C4-2B (cell line): ENCODE measurements around the gene AUNIP.

Experiments
- H3K27ac ChIP-seq: fragments of 450-650 bp; 2 replicates; pipeline ENCODE4 v1.5.1; 2017
- ZFX ChIP-seq: fragments of 450-650 bp; IDR thresholded peaks from 2 replicates; pipeline ENCODE4 v1.6.1; 2017
- TF ChIP-seq, protein P1 (sequence below): fragments of 450-650 bp; conservative IDR thresholded peaks from 2 replicates; pipeline ENCODE4 v1.5.1; 2017; ENCODE audit warnings: mild to moderate bottlenecking

AUNIP gene

DNA sequence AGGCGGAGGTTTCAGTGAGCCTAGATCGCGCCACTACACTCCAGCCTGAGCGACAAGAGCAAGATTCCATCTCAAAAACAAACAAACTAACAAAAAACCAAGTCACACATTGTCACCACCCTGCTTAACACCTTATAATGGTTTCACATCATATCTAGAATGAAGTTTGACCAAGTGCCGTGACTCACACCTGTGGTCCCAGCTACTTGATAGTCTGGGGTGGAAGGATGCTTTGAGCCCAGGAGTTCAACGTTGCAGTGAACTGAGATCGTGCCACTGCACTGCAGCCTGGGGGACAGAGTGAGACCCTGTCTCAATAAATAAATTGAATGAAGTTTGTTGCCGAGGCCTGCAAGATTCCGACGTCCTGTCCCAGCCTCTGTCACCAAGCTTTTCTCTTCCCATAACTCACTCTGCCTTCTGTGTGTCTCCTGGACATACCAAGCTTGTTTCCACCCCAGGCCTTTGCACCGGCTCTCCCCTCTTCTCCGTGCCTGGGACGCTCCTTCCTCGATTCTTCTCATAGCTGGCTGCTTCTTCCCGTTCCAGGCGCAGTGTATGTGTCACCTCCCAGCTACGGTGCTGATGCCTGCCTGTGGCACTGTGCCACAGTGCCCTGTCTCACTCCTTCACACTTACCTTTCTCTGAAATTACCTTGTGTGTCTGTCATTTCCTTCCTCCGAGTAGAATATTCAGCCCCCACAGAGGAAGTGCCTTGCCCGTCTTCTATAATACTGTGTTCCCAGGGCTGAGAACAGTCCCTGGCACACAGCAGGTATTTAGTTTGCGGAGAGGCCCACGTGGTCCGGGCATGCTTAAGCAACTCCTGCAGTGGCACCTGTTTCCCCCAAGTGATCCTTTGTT, 63.1 kb downstream of the AUNIP start:
- H3K27ac ChIP-seq, result peak overlapping the region; percentile 37
- TF ChIP-seq ZFX, result no peak
- TF ChIP-seq, protein P1, sequence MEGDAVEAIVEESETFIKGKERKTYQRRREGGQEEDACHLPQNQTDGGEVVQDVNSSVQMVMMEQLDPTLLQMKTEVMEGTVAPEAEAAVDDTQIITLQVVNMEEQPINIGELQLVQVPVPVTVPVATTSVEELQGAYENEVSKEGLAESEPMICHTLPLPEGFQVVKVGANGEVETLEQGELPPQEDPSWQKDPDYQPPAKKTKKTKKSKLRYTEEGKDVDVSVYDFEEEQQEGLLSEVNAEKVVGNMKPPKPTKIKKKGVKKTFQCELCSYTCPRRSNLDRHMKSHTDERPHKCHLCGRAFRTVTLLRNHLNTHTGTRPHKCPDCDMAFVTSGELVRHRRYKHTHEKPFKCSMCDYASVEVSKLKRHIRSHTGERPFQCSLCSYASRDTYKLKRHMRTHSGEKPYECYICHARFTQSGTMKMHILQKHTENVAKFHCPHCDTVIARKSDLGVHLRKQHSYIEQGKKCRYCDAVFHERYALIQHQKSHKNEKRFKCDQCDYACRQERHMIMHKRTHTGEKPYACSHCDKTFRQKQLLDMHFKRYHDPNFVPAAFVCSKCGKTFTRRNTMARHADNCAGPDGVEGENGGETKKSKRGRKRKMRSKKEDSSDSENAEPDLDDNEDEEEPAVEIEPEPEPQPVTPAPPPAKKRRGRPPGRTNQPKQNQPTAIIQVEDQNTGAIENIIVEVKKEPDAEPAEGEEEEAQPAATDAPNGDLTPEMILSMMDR, result no peak

DNA sequence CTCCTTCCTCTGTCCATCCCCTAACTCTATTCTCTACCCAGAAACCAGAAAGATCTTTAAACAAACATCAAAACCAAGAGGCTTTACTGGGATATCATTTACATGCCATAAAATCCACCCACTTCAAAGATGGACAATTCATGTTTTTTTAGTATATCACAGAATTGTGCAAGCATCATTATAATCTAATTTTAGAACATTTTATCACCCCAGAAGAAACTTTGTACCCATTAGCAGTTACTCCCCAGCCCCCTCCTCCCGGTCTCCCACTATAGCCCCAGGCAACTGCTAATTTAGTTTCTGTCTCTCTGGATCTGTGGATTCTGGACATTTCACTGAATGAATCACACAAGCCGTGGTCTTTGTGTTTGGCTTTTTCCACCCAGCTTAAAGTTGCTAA, 64.0 kb downstream of the AUNIP start:
- H3K27ac ChIP-seq, result no peak overlapping the region
- TF ChIP-seq, protein P1, result no peak
- no peak for TF ChIP-seq ZFX

DNA sequence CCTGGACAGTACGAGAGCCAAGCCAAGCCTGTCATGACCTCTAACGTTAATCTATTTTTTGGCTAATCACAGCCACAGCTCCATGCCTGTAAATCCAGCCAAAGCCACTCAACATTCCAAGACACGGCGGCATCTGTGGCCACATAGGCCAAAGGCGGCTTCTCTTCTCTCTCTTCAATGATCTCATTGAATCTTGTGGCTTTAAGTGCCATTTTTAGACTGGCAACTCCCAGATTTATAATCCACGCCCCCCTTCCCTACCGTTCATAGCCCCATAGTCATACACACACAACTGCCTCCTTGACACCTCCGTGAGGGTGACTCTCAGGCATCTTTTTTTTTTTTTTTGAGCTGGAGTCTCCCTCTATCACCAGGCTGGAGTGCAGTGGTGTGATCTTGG, 64.9 kb downstream of the AUNIP start:
- no peak for TF ChIP-seq ZFX
- TF ChIP-seq, protein P1, result no peak

DNA sequence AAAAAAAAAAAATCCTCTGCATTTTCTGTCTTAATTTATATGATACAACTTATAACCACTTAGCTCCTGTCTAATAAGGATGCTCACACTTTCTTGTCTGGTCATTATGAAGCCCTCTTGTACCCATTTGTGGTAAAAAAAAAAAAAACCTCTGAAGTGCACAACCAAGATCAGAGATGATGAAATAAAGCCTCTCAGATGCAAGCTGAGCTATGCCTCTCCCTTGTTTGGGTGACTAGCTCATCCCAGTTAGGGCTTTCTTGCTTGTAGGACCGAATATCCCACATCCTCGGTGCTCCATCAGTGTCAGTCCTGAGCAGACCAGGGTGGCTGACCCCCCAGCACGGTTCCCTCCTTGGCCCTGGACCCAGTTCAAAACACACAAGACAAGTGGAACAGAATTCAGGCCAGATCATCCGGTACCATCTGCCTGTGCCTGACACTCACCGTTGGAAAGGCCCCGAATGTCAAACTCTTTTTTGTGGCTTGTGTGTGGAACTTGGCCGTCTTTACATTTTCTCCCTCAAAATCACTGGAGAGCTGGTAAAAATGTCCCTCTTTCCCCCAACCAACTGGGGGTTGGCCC, 65.6 kb downstream of the AUNIP start:
- H3K27ac ChIP-seq, result no peak overlapping the region
- TF ChIP-seq, protein P1, result no peak
- no peak for TF ChIP-seq ZFX

More for the DNA sequence above, 64.9 kb downstream of the AUNIP start:
- H3K27ac ChIP-seq, result no peak overlapping the region

DNA sequence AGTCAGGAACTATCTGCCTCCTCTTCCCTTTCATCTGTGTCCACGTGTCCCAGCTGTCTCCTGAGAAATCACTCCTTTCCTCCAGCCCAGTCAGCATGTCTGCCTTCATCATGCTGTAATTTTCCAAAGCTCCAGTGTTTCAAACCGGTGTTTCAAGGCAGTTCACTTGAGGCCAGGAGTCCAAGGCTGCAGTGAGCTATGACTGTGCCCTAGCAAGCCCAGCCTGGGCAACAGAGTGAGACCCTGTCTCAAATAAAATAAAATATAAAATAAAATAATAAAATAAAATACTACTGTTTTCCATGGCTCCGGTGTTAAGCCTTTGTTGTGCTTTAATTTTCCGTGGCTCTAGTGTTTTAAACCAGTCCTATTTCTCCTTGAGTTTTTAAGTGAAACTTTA, 67.1 kb downstream of the AUNIP start:
- no peak for TF ChIP-seq ZFX
- TF ChIP-seq, protein P1, result no peak
- no peak overlapping the region for H3K27ac ChIP-seq

DNA sequence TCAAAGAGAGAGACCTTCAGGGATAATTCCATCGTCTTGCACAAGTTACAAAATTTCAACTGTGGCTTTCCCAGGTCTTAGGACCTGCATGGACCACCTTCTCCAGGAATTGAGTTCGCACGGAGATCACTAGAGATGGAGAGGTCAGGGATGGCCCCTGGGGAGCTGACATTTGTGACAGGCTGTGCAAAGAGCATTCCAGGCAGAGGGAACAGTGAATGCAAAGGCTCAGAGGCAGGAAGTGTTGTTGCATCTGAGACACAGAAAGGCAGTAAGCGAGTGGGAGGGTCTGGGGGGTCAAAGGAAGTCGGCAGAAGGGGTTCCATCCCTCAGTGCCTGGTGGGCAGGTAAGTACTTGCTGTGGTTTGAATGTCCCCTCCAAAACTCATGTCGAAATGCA, 68.8 kb downstream of the AUNIP start:
- no peak for TF ChIP-seq ZFX
- TF ChIP-seq, protein P1, result no peak
- H3K27ac ChIP-seq, result no peak overlapping the region

DNA sequence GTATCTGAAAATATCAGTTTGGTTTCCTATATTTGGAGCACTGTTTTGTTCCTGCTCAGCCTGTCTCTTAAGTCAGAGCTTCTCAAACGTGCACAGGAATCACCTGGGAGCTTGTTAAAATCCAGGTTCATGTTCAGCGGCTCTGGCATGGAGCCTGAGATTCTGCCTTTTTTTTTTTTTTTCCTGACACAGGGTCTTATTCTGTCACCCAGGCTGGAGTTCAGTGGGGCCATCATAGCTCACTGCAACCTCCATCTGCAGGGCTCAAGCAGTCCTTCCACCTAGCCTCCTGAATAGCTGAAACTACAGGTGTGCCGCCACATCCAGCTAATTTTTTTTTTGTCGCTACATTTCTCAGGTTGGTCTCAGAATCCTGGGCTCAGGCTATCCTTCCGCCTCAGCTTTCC, 71.5 kb downstream of the AUNIP start:
- H3K27ac ChIP-seq, result no peak overlapping the region

More for the DNA sequence above, 71.5 kb downstream of the AUNIP start:
- TF ChIP-seq, protein P1, result no peak
- no peak for TF ChIP-seq ZFX
